H7 (cell line): ENCODE data around the gene TBCEL. TPM values are rescaled to one million over a fixed set of nuclear protein-coding genes. Genes with fewer than 3 reads are reported as not detected.

ENCODE experiments used
- DNase-seq: peaks from one replicate; pipeline ENCODE4 v3.0.0; 2012
- H3K27me3 ChIP-seq: 2 replicates; pipeline ENCODE4 v1.6.0; 2011; ENCODE audit warnings: mild to moderate bottlenecking, low read length; ENCODE audit not compliant: control insufficient read depth, insufficient read depth
- H3K36me3 ChIP-seq: replicated peaks from 2 replicates; pipeline ENCODE4 v1.5.1; 2011; ENCODE audit warnings: low read length; ENCODE audit not compliant: control insufficient read depth, insufficient read depth
- H3K4me3 ChIP-seq: 2 replicates; pipeline ENCODE4 v1.5.1; 2011; ENCODE audit warnings: low read depth, mild to moderate bottlenecking, control low read depth, low read length, moderate library complexity; ENCODE audit not compliant: insufficient read depth
- total RNA-seq: library from RNA; depleted of rRNA; stranded (reverse); fragments of >200 nt; shearing (Covaris generic); gene quantifications from 2 replicates; pipeline ENCODE4 v1.2.3, GENCODE V29; 2014; rRNA removed

TBCEL gene
- total RNA-seq, result 7.4 and 9.1 TPM in 2 replicates

GRCh38 chr11:121023848-121024751, at the start of gene TBCEL:
Gene TBCEL (plus strand): TSS chr11:121024102. CDS start chr11:121045691, 21,589 bp downstream.
- Histone ChIP-seq H3K4me3 (peak within 1 kb of the TSS; percentile 77), H3K27me3 (no peaks in the 10 kb centered on the region), H3K36me3 (no peaks in the 10 kb centered on the region)
- DNase-seq, result peak; percentile 97

- DNase-seq, result no peak
- no peaks in the 10 kb centered on the region for H3K36me3 ChIP-seq
- no peaks in the 10 kb centered on the region; the same call in 1 of the 2 replicates for H3K27me3 ChIP-seq
- no peak overlapping the region for H3K4me3 ChIP-seq
Measured at GRCh38 chr11:120974466-120974865, 49.4 kb upstream of the TBCEL start.

GRCh38 chr11:120974965-120975364, 48.9 kb upstream of the TBCEL start:
- H3K36me3 ChIP-seq, result no peaks in the 10 kb centered on the region
- H3K4me3 ChIP-seq, result no peak overlapping the region
- H3K27me3 ChIP-seq, result no peaks in the 10 kb centered on the region; the same call in 1 of the 2 replicates
- DNase-seq, result no peak

GRCh38 chr11:120977266-120978137, 46.4 kb upstream of the TBCEL start:
- no peak for DNase-seq
- no peaks in the 10 kb centered on the region for H3K36me3 ChIP-seq
- no peak overlapping the region for H3K4me3 ChIP-seq
- H3K27me3 ChIP-seq, result no peaks in the 10 kb centered on the region; the same call in 1 of the 2 replicates

- no peaks in the 10 kb centered on the region; the same call in 1 of the 2 replicates for H3K27me3 ChIP-seq
- DNase-seq, result no peak
Measured at GRCh38 chr11:120978701-120979100, 45.2 kb upstream of the TBCEL start.

GRCh38 chr11:120985718-120986569, 38.0 kb upstream of the TBCEL start:
- DNase-seq, result peak; percentile 88
- Histone ChIP-seq H3K27me3 (peaks cover 14% of the 10 kb centered on the region), H3K36me3 (no peaks in the 10 kb centered on the region), H3K4me3 (peak overlapping the region; percentile 49)

More at GRCh38 chr11:120978701-120979100, 45.2 kb upstream of the TBCEL start:
- Histone ChIP-seq H3K36me3 (no peaks in the 10 kb centered on the region), H3K4me3 (no peak overlapping the region)

GRCh38 chr11:120988603-120989002, 35.3 kb upstream of the TBCEL start:
- Histone ChIP-seq H3K27me3 (peaks cover 14% of the 10 kb centered on the region), H3K4me3 (no peak overlapping the region), H3K36me3 (no peaks in the 10 kb centered on the region)
- no peak for DNase-seq

- no peak overlapping the region for H3K4me3 ChIP-seq
- no peaks in the 10 kb centered on the region for H3K36me3 ChIP-seq
- no peaks in the 10 kb centered on the region for H3K27me3 ChIP-seq
- DNase-seq, result no peak
Measured at GRCh38 chr11:120991830-120992686, 31.8 kb upstream of the TBCEL start.

- Histone ChIP-seq H3K36me3 (no peaks in the 10 kb centered on the region), H3K27me3 (no peaks in the 10 kb centered on the region), H3K4me3 (no peak overlapping the region)
- no peak for DNase-seq
Measured at GRCh38 chr11:120994091-120994859, 29.6 kb upstream of the TBCEL start.

GRCh38 chr11:120995184-120995583, 28.7 kb upstream of the TBCEL start:
- no peaks in the 10 kb centered on the region for H3K27me3 ChIP-seq
- no peak overlapping the region for H3K4me3 ChIP-seq
- H3K36me3 ChIP-seq, result no peaks in the 10 kb centered on the region
- DNase-seq, result no peak

- Histone ChIP-seq H3K36me3 (no peaks in the 10 kb centered on the region), H3K4me3 (no peak overlapping the region), H3K27me3 (no peaks in the 10 kb centered on the region)
- no peak for DNase-seq
Measured at GRCh38 chr11:120996973-120997372, 26.9 kb upstream of the TBCEL start.

GRCh38 chr11:120998581-120998980, 25.3 kb upstream of the TBCEL start:
- no peak overlapping the region for H3K4me3 ChIP-seq
- H3K36me3 ChIP-seq, result no peaks in the 10 kb centered on the region
- DNase-seq, result no peak
- H3K27me3 ChIP-seq, result no peaks in the 10 kb centered on the region
